SK-N-SH (cell line): ENCODE measurements around the gene MSX1.

Experiments
- CTCF ChIP-seq: fragments of 200-600 bp; sonication (generic); IDR thresholded peaks from 2 replicates; pipeline ENCODE4 v1.6.1; 2017; ENCODE audit warnings: antibody characterized with exemption, mild to moderate bottlenecking, moderate library complexity
- RAD21 ChIP-seq: IDR thresholded peaks from 2 replicates; pipeline ENCODE4 v1.6.1; 2012; ENCODE audit warnings: mild to moderate bottlenecking, low read length
- YY1 ChIP-seq: IDR thresholded peaks from 2 replicates; pipeline ENCODE4 v1.4.0; 2012; ENCODE audit warnings: low read depth, mild to moderate bottlenecking

- TF ChIP-seq RAD21 (no peak), CTCF (no peak), YY1 (no peak)
Measured at GRCh38 chr4:4847011-4847410, 12.5 kb upstream of the MSX1 start.
